Trophoblast cell (in vitro differentiated cells and primary cell): ENCODE data around the gene TSPAN19. TPM values are rescaled to one million over a fixed set of nuclear protein-coding genes. Genes with fewer than 3 reads are reported as not detected.

Source experiments
- DNase-seq, 2 donors: peaks; one replicate each; pipeline ENCODE4 v3.0.0-alpha.2; 2016
- H2AFZ ChIP-seq: 2 replicates; pipeline ENCODE4 v1.6.1; 2013; ENCODE audit warnings: low read length, moderate library complexity, mild to moderate bottlenecking; ENCODE audit not compliant: insufficient read depth, poor library complexity
- H2AK5ac ChIP-seq: 2 replicates; pipeline ENCODE4 v1.6.1; 2013; ENCODE audit warnings: mild to moderate bottlenecking, low read length
- H2BK120ac ChIP-seq: 2 replicates; pipeline ENCODE4 v1.6.1; 2013; ENCODE audit warnings: low read length, mild to moderate bottlenecking, moderate library complexity; ENCODE audit not compliant: insufficient read depth, poor library complexity
- H2BK12ac ChIP-seq: 2 replicates; pipeline ENCODE4 v1.6.1; 2013; ENCODE audit warnings: mild to moderate bottlenecking, low read length, moderate library complexity
- H2BK5ac ChIP-seq: 2 replicates; pipeline ENCODE4 v1.6.1; 2013; ENCODE audit warnings: low read length, low read depth, moderate library complexity, mild to moderate bottlenecking; ENCODE audit not compliant: poor library complexity
- H3K14ac ChIP-seq: 2 replicates; pipeline ENCODE4 v1.6.1; 2013; ENCODE audit warnings: mild to moderate bottlenecking, low read length
- H3K18ac ChIP-seq: 2 replicates; pipeline ENCODE4 v1.6.1; 2013; ENCODE audit warnings: mild to moderate bottlenecking, low read length
- H3K23ac ChIP-seq: 2 replicates; pipeline ENCODE4 v1.6.1; 2013; ENCODE audit warnings: low read length
- H3K27ac ChIP-seq: 2 replicates; pipeline ENCODE4 v1.5.1; 2013; ENCODE audit warnings: low read depth, mild to moderate bottlenecking, inconsistent platforms, low read length, moderate library complexity
- H3K27me3 ChIP-seq: 2 replicates; pipeline ENCODE4 v1.6.1; 2013; ENCODE audit warnings: inconsistent platforms, mild to moderate bottlenecking, low read length, moderate library complexity; ENCODE audit not compliant: insufficient read depth
- H3K36me3 ChIP-seq, 2 experiments: 1 replicate in 1 of 2; 2 replicates in 1 of 2; pipeline ENCODE4 v1.6.1; 2013; ENCODE audit warnings: low read length in 2 of 2, mild to moderate bottlenecking in 2 of 2, moderate library complexity in 1 of 2; ENCODE audit not compliant: insufficient read depth in 2 of 2, control insufficient read depth in 1 of 2
- H3K4ac ChIP-seq: 2 replicates; pipeline ENCODE4 v1.6.1; 2013; ENCODE audit warnings: low read depth, mild to moderate bottlenecking, low read length, moderate library complexity
- H3K4me1 ChIP-seq, 2 experiments: 1 replicate in 1 of 2; 2 replicates in 1 of 2; pipeline ENCODE4 v1.6.1; 2013; ENCODE audit warnings: low read length in 2 of 2, mild to moderate bottlenecking in 2 of 2, moderate library complexity in 1 of 2; ENCODE audit not compliant: insufficient read depth in 2 of 2, control insufficient read depth in 1 of 2
- H3K4me2 ChIP-seq: 2 replicates; pipeline ENCODE4 v1.6.1; 2013; ENCODE audit warnings: inconsistent platforms, mild to moderate bottlenecking, low read length, moderate library complexity
- H3K4me3 ChIP-seq: 2 replicates; pipeline ENCODE4 v1.5.1; 2013; ENCODE audit warnings: mild to moderate bottlenecking, low read depth, low read length, inconsistent platforms
- H3K79me1 ChIP-seq: one replicate; pipeline ENCODE4 v1.6.1; 2013; ENCODE audit warnings: low read length
- H3K79me2 ChIP-seq: 2 replicates; pipeline ENCODE4 v1.6.1; 2013; ENCODE audit warnings: low read length, mild to moderate bottlenecking; ENCODE audit not compliant: control insufficient read depth, insufficient read depth, poor library complexity
- H3K9ac ChIP-seq: 2 replicates; pipeline ENCODE4 v1.6.1; 2013; ENCODE audit warnings: mild to moderate bottlenecking, low read length
- H3K9me3 ChIP-seq: 2 replicates; pipeline ENCODE4 v1.6.1; 2013; ENCODE audit warnings: low read depth, mild to moderate bottlenecking, control low read depth, inconsistent platforms, low read length; ENCODE audit not compliant: insufficient read depth
- H4K12ac ChIP-seq: 2 replicates; pipeline ENCODE4 v1.6.1; 2013; ENCODE audit warnings: low read depth, mild to moderate bottlenecking, low read length, moderate library complexity
- H4K8ac ChIP-seq: 2 replicates; pipeline ENCODE4 v1.6.1; 2013; ENCODE audit warnings: low read depth, mild to moderate bottlenecking, low read length, moderate library complexity
- H4K91ac ChIP-seq: one replicate; pipeline ENCODE4 v1.6.1; 2013; ENCODE audit warnings: low read depth, mild to moderate bottlenecking, low read length, moderate library complexity
- WGBS: extraction: QIAGEN DNeasy Blood & Tissue Kit; methylation state at CpG from one replicate; pipeline ENCODE4 v1.1.7; 2013; ENCODE audit warnings: missing lambda C conversion rate; ENCODE audit not compliant: insufficient read length, insufficient coverage; ENCODE audit errors: extremely low coverage; 5-methylcytosine and 5-hydroxymethylcytosine counted together
- polyA plus RNA-seq: library from polyadenylated mRNA; stranded (reverse); fragments of 200-250 nt; gene quantifications from 2 replicates; pipeline ENCODE4 v1.2.3, GENCODE V29; 2013

Gene TSPAN19
- 0.01 and 0.04 TPM in 2 replicates for polyA plus RNA-seq

DNA sequence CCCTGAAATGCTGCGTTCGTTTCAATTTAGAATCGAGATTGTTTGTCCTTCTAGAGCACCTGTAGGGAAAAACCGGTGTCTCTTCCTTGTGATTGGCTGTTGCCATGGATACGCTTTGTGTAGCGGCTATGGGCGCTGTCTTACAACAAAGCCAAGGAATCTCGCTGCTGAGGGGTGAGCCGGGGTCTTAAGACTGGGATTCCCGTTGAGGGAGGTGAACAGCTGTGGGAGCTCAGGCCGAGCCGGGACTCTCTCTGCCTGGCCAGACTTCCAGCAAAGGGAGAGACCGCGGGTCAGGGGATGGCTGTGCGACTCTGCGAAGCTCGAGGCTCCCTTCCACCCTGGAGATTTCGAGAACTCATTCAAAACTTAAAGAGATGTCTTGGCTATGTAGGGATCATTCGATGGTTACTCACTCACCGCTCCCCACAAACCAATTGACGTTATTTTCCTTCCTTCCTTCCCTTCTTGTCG is at the start of gene TSPAN19, which contains the start of gene LRRIQ1:
Gene TSPAN19 (minus strand): TSS at position 44 of the 474 bp plus-strand sequence. CDS start 6,331 bp downstream, outside the sequence.
Gene LRRIQ1 (plus strand): TSS at position 118 of the 474 bp plus-strand sequence. CDS start 1,826 bp downstream, outside the sequence.
- no peak within 1 kb of the TSS for H3K4ac ChIP-seq
- WGBS, result no CpG with 5 or more reads among the region's 22 CpGs
- no peak within 1 kb of the TSS for H2BK120ac ChIP-seq
- no peaks in the 10 kb centered on the region for H3K4me1 ChIP-seq
- no peak within 1 kb of the TSS for H2BK12ac ChIP-seq
- H4K8ac ChIP-seq, result peak within 1 kb of the TSS; percentile 57
- H3K27ac ChIP-seq, result no peak within 1 kb of the TSS
- DNase-seq, result peak; percentile 37 to 57
- no peak within 1 kb of the TSS for H3K18ac ChIP-seq
- H3K9me3 ChIP-seq, result no peaks in the 10 kb centered on the region
- peak within 1 kb of the TSS; percentile 86 for H3K4me3 ChIP-seq
- no peaks in the 10 kb centered on the region for H3K79me1 ChIP-seq
- H4K91ac ChIP-seq, result no peak within 1 kb of the TSS
- H3K9ac ChIP-seq, result peak within 1 kb of the TSS; percentile 85
- no peak within 1 kb of the TSS for H4K12ac ChIP-seq
- no peak within 1 kb of the TSS for H3K23ac ChIP-seq
- H2BK5ac ChIP-seq, result no peak within 1 kb of the TSS
- H3K14ac ChIP-seq, result no peak within 1 kb of the TSS
- no peaks in the 10 kb centered on the region for H3K36me3 ChIP-seq
- H2AK5ac ChIP-seq, result no peak within 1 kb of the TSS
- H3K79me2 ChIP-seq, result no peaks in the 10 kb centered on the region
- H3K4me2 ChIP-seq, result peak within 1 kb of the TSS; percentile 95
- no peaks in the 10 kb centered on the region for H3K27me3 ChIP-seq
- peak within 1 kb of the TSS; percentile 61 for H2AFZ ChIP-seq

DNA sequence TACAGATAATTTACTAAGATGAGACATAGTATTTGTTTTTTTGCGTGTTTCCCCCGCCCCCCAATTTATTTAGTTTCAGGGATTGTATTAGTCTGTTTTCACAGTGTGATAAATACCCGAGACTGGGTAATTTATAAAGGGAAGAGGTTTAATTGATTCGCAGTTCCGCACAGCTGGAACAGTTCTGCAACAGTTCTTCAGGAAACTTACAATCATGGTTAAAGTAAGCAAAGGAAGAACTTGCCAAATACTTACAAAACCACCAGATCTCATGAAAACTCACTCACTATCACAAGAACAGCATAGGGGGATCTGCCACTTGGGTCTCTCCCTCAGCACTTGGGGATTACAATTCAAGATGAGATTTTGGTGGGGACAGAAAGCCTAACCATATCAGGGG is 49.0 kb upstream of the TSPAN19 start:
- H4K12ac ChIP-seq, result no peak overlapping the region
- H3K23ac ChIP-seq, result no peak overlapping the region
- no peak overlapping the region for H2BK12ac ChIP-seq
- H2BK5ac ChIP-seq, result no peak overlapping the region
- no peaks in the 10 kb centered on the region for H3K27me3 ChIP-seq
- H3K18ac ChIP-seq, result no peak overlapping the region
- H3K36me3 ChIP-seq, result no peaks in the 10 kb centered on the region
- H4K8ac ChIP-seq, result no peak overlapping the region
- no peak for DNase-seq
- no peak overlapping the region for H2BK120ac ChIP-seq
- no peak overlapping the region for H3K4ac ChIP-seq
- no peak overlapping the region for H3K9ac ChIP-seq
- no peak overlapping the region for H3K14ac ChIP-seq
- no peaks in the 10 kb centered on the region for H3K79me1 ChIP-seq
- no peaks in the 10 kb centered on the region for H3K4me1 ChIP-seq
- H3K9me3 ChIP-seq, result no peaks in the 10 kb centered on the region
- H3K4me2 ChIP-seq, result no peak overlapping the region
- no peak overlapping the region for H2AK5ac ChIP-seq
- no peak overlapping the region for H3K27ac ChIP-seq
- WGBS, result no CpG with 5 or more reads among the region's 5 CpGs
- H4K91ac ChIP-seq, result no peak overlapping the region
- H3K79me2 ChIP-seq, result no peaks in the 10 kb centered on the region
- H2AFZ ChIP-seq, result no peak overlapping the region
- no peak overlapping the region for H3K4me3 ChIP-seq

- no peak overlapping the region for H3K4me2 ChIP-seq
These were observed 40.8 kb upstream of the TSPAN19 start for GRCh38 chr12:85076688-85077430.

DNA sequence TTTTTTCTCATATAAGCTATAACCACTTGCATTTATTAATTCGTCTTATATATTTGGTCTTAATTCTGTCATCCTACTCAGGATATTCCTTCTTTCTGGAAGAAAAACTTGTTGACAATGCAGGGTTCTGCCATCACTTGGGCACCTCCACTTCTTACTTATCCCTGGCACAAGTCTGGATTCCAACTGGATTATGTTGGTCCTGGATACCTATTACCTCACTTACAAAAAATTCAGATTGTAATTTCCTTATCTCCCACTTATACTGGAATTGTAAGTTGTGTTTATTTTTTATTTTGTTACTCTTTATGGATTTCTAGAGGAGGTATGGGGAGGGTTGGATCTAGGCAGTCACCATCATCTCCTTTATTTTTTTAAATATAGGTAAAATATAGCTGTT is 36.7 kb upstream of the TSPAN19 start:
- Histone ChIP-seq H2AK5ac (no peak overlapping the region), H3K4ac (no peak overlapping the region), H2BK120ac (no peak overlapping the region), H4K8ac (no peak overlapping the region), H3K9me3 (no peaks in the 10 kb centered on the region), H2BK5ac (no peak overlapping the region), H3K14ac (no peak overlapping the region), H3K4me3 (no peak overlapping the region), H3K36me3 (no peaks in the 10 kb centered on the region), H3K23ac (no peak overlapping the region), H3K18ac (no peak overlapping the region), H3K4me1 (no peaks in the 10 kb centered on the region), H4K12ac (no peak overlapping the region), H3K4me2 (no peak overlapping the region), H2AFZ (no peak overlapping the region), H3K79me2 (no peaks in the 10 kb centered on the region), H3K27ac (no peak overlapping the region), H3K9ac (no peak overlapping the region), H2BK12ac (no peak overlapping the region), H3K79me1 (no peaks in the 10 kb centered on the region), H3K27me3 (no peaks in the 10 kb centered on the region), H4K91ac (no peak overlapping the region)
- no CpG with 5 or more reads among the region's 1 CpG for WGBS
- DNase-seq, result no peak

More at GRCh38 chr12:85076688-85077430, 40.8 kb upstream of the TSPAN19 start:
- H3K79me2 ChIP-seq, result no peaks in the 10 kb centered on the region
- H3K27ac ChIP-seq, result no peak overlapping the region
- H3K4me1 ChIP-seq, result no peaks in the 10 kb centered on the region
- H3K14ac ChIP-seq, result no peak overlapping the region
- no peak overlapping the region for H3K4ac ChIP-seq
- H3K27me3 ChIP-seq, result no peaks in the 10 kb centered on the region
- no peak overlapping the region for H4K8ac ChIP-seq
- H2BK120ac ChIP-seq, result no peak overlapping the region
- H3K36me3 ChIP-seq, result no peaks in the 10 kb centered on the region
- no peaks in the 10 kb centered on the region for H3K9me3 ChIP-seq
- H2AK5ac ChIP-seq, result no peak overlapping the region
- no peak overlapping the region for H2AFZ ChIP-seq
- no peak overlapping the region for H3K18ac ChIP-seq
- H3K4me3 ChIP-seq, result no peak overlapping the region
- peak; percentile 5 to 66 for DNase-seq
- no peak overlapping the region for H2BK5ac ChIP-seq
- H4K12ac ChIP-seq, result no peak overlapping the region
- WGBS, result no CpG with 5 or more reads among the region's 1 CpG
- H3K79me1 ChIP-seq, result no peaks in the 10 kb centered on the region
- no peak overlapping the region for H2BK12ac ChIP-seq
- no peak overlapping the region for H3K23ac ChIP-seq
- H4K91ac ChIP-seq, result no peak overlapping the region
- H3K9ac ChIP-seq, result no peak overlapping the region
